ENCODE data around the gene NSD2.
"Not testable (repeated sequence)": the region's sequence is repeated elsewhere in the genome, so short reads cannot be mapped to it uniquely, and the experiment has no call there.

NSD2 gene

DNA sequence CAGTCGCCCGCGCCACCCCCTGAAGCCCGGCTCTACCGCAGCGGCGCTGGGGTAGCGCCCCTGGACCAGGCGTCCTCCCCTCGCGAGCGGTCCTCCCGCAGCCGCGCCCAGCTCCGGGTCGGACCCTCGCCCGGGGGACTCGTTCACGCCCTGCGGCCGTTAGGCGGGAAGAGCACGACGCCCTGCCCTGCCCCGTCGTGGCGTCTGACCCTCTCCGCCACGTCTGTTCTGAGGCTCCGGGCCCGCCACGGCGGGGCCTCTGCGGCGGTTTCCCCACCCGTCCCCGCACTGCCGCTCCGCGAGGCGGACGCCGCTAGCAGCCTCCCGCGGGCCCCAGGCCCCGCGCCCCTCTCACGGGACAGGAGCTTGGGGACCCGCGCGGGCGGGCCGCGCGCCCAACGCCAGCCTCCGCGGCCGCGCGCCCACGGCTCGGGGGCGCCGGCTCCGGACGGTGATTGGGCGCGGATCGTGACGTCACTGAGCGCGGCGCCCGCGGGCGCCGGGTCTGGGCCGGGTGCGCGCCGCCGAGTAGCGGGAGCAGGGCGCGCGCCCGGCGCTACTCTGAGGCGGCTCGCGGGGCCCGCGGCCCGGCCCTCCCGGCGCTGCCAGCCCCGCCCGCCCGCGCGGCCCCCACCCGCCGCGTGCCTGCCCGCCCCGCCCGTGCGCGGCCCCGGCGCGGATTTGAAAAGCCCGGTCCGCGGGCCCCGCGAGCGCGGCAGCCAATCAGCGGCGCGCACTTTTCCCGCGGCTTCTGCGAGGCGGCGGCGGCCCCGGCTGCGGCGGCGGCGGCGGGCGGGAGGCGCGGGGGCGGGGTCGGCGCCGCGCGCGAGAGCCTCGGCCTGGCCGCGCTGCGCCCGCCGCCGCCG, at the start of gene NSD2:
TSS of gene NSD2 (plus strand) at position 816 of the 866 bp plus-strand sequence. CDS start 29,262 bp downstream, outside the sequence.
- DNase-seq (ENCODE audit: low spot score), result peak; percentile 98

DNA sequence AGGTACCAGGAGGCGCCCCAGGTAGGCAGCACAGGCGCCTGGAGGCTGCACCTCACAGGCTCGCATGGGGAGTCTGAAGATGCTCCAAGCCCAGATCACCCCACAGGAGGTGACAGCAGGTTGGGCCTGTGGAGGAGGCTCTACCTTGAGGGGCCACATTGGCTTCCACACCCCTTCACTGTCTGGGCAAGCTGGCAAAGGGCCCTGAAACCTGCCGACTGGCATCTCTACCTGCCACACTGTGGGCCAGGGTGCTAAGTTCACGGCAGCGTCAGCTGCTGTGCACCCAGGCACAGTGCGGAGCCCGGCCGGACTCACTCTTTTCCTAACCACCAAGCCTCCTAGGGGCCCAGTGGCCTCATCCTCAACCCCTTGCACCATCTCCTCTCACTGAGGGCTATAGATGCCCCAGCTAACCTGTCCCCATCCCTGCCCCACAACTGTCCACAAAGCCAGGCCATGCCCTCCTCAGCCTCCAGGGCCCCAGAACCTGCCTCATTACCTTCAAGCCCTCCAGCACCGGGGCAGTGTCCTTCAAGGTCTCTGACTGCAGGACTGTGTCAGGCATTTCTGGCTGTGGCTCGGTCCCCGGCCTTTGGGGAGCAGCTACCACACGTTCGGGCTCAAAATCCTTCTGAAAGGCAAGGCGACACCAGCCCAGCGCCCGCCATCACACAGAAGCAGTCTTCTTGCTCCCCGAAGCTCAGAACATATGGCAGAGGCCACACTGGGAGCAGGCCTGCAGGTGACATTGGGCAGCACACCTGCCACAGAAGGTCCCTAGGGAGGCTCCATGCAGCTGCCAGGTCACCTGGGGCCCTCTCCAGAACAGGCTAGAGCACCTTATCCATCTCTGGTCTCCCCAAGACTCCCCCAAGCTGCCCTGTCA, 49.3 kb upstream of the NSD2 start:
- DNase-seq (ENCODE audit: low spot score), result no peak

DNA sequence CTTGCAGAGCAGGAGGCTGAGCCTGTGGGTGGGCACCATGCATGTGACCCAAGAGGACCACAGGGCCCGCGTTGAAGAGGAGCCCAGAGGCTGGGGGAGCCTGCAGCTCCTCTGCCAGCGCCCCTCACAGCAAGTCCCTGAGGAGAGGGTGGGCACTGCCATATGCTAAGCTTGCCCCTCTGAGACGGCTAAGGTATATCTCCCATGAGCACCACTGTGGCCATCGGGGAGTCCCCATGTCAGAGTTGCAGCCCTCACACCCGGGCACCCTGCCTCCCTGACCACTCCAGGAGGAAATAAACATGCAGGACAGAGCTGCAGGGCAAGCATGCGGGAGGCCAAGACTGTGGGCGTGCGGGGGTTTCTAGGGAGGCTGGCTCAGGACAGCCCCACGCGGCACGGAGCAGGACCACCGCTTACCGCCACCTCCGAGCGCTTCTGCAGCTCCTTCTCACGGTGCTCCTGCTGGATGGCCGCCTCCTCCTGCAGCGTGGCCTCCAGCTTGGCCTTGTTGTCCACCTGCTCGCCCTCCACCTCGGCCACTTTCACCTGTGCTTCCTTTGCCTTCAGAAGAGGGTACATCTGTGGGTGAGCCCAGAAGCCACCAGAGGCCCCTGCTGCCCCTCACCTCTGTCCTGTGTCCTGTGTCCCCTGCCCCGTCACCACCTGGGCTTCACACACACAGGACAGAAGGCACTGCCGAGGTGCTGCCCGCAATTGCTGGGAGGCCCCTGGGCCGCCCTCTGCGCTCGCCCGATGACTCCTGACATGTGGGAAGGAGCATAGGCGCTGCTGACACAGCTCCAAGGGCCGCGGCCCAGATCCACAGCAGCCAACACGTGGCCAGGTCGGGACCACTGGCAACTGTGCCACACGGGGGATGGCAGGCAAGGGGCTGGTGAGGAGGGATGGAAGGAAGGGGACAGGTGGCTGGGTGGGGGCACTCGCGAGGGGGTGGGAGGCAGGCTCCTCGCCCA, 48.3 kb upstream of the NSD2 start:
- DNase-seq (ENCODE audit: low spot score), result no peak

DNA sequence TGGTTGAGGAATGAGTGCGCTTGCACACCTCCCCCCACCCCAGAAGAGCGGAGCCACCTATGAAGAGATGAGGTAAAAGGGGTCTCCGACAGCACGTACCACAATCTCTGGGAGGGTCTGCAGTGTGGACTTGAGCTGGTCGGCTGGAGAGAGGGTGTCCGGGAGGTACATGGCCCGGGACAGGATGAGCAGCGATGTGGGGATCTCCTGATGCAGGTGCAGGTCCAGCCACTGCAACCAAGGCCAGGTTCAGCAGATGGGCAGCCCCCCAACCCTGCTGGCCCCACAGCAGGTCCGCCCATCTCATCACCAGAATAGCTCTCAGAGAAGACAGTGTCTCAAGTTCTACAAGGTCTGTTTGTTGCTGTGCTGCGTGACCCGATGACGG, 47.7 kb upstream of the NSD2 start:
- DNase-seq (ENCODE audit: low spot score), result no peak

DNA sequence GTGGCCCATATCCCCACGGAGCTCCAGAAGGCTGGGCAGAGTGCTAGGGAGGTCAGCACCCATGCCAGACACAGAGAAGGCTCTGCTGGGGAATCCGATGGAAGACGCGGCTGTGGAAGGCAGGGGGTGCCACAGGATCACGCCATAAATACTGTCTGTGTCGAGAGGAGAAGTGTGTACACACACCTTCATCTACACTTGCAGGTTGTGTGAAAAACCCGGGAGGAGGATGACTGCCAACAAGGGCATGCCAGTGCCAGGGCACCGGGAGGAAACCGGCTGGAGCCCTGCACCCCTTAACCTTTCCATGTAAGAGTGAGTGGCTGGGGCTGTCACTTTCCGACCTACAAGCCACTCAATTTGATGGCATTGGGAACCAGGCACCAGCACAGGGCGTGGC, 46.4 kb upstream of the NSD2 start:
- no peak for DNase-seq (ENCODE audit: low spot score)

DNA sequence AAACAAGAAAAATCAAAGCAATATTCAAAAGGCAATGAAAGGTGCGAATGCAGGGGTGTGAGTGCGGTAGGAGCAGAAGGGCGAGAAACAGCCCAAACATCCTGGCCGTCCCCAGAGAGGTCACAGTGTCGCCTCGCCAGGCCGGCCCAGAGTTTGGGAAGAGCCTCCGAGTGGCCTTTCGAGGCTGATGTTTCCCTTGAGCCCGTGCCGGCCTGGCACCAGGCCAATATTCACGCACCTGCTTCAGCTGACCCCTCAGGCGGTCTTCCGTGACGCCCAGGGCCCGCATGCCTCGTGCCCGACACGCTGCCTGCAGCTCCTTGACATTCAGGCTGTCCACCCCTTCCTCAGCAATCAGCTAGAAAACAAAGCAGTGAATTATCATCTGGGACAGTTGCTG, 45.9 kb upstream of the NSD2 start:
- no peak for DNase-seq (ENCODE audit: low spot score)

DNA sequence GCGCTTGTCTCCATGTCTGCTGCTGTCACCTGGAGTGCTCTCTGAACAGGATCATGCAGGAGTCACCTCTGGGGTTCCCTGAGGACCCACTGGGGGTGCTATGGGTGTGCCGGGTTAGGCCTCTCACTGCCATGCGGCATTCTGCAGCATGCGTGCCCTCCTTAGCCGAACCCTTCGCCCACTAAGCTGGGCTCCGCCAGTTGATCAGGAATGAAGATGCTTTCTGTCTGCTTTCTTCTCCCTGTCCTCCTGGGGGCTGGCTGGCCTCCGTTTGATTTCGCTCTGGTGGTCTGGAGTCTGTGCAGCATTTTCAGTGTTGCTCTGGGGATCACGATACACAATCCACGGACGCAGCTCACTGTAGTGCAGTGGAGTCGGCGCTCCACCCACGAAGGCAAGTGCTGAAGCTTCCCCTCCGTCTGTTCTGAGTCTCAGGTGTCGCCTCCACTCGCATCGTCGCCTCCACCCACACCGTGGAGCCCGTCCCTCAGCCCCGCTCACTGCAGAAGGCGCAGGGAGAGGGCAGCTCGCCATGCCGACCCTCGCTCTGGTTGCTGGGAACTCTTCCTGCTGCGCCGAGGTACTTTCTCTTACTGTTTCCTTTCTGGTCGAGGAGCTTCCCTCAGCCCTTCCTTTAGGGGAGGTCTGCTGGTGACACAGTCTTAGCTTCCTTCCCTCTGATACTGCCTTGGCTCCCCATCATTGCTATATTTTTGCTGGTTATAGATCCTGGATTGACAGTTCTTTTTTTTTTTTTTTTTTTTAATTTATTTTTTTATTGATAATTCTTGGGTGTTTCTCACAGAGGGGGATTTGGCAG, 44.5 kb upstream of the NSD2 start:
- no peak for DNase-seq (ENCODE audit: low spot score)

DNA sequence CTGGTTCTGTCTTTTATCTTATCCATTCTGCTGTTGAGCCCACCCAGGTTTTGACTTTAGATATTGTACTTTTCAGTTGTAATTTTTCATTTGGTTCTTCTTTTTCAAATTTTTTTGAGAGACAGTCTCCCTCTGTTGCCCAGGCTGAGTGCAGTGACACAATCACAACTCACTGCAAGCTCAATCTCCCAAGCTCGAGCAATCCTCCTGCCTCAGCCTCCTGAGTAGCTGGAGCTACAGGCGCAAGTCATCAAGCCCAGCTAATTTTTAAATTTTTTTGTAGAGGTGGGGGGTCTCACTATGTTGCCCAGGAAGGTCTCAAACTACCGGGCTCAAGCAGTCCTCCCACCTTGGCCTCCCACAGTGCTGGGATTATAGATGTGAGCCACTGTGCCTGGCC, 41.0 kb upstream of the NSD2 start:
- DNase-seq (ENCODE audit: low spot score), result no peak

DNA sequence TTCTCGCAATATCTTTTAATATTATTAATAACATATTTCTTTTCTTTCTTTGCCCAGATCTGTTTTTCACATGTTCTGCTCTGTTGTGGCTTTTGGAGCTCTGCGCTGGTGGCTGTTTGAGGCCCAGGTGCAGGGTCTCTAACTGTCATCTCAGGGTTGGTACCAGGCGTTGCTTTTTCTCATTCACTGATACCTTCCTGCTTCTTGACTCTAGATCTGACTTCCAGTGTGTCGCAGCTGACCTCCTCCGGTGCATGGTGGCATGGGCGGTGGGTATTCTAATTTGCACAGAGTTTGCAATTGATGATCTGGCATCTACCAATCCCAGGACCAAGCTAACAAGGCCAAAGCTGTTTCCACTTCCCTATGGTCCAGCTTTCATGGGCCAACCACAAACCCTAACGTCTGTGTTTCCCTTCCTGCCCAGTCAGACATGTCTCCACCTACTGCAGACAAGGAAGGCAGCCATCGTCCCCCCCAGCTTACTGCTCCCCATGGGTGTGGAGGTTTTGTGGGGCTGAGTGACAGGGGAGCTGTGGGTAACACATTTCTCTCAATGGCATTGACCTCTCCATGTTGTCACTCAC, 40.5 kb upstream of the NSD2 start:
- no peak for DNase-seq (ENCODE audit: low spot score)

DNA sequence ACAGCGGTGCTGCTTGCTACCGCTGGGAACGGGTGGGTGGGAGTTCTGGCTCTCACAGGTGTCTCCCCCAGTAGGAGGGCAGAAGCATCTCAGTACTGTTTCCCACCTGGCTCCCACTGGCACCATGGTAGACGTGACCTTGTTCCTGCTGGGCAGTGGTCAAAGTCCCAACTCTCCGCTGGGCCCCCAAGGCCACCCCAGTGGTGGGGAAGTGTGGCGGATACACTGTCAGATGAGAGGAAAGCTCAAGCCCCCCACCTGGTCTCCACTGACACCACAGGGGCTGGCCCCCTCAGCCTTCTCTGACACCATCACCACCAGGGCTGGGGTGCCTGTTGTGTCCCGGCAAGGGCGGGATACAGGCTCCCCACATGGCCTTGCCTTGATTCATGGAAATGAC, 39.9 kb upstream of the NSD2 start:
- DNase-seq (ENCODE audit: low spot score), result no peak

DNA sequence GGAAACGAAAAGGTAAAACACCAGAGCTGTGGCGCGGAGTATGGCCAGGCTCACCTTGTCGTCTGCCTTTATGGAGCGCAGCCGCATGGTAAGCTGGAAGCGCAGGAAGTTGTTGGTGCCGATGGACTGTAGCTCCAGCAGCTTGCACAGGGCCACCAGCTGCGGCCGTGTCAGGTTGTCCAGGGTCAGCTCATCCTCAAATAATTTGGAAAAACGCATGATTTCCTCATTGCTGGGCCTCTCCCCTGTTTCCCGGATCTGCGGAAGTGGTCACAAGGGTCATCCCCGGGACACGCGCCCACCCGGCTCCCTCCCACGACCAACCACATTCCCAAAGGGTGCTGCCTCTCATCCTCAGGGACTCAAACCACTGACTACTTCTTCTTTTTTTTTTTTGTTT, 38.5 kb upstream of the NSD2 start:
- no peak for DNase-seq (ENCODE audit: low spot score)

DNA sequence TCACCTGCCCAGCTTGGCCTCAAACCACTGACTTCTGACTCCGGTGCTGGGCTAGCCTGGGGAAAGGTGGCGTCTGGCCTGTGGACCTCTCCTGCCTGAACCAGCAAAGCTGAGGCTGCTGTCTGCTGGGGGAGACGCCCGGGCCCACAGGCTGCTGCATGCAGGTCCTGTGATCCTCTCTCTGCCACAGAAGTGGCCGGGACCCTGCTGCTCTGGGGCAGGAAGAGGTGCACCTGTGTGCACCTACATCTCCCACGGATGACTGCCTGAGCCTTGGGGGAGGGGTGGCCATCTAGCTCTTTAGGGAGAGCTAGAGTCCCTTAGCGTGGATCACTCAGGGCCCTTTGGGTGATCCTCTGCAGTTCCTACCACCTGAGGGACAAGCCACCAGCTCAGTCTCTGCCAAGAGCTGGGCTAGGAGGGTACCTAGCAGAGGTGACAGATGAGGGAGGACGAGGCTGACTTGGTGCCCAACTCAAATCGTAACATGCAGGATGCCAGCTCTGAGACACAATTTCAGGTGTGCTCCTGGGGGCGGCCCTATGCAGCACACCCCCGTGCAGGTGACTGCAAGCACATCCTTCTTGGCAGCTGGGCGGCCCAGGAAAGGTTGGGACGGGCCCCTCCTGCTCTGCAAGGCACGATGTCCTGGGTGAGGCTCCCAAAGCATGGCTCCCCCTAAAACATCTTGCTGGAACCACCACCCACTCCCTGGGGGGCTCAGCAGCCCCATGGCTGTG, 37.7 kb upstream of the NSD2 start:
- no peak for DNase-seq (ENCODE audit: low spot score)

DNA sequence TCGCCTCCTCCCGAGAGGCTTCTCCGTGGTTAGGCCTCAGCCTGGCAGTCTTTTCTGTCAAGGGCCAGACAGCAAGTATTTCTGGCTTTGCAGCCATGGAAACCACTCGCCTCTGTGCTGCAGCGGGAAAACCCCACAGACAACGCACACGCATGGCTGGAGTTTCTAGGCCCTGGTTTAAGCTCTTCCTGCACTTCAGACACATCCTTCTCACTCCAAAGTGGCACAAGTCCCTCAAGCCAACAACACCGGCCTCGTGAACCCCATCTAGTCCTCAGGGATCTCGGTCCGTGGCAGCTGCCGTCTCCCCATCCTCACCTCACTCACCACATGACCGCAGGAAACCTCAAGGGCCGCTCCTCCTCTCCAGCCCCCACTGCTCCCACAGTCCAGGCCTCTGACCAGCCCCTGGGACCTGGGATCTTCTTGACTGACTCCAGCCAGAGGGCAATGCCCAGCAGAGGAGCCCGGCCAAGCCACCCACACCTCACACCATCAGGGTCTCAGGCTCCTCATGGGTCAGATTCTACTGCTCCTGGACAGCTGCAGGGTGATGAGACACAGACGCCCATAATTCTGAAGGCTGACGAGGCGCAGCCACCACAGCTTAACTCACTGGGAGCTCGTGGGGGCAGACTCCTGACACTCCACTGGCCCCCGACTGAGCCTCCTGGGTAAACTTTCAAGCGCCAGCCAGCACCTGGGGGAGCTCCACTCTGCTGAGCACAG, 37.0 kb upstream of the NSD2 start:
- DNase-seq (ENCODE audit: low spot score), result no peak

DNA sequence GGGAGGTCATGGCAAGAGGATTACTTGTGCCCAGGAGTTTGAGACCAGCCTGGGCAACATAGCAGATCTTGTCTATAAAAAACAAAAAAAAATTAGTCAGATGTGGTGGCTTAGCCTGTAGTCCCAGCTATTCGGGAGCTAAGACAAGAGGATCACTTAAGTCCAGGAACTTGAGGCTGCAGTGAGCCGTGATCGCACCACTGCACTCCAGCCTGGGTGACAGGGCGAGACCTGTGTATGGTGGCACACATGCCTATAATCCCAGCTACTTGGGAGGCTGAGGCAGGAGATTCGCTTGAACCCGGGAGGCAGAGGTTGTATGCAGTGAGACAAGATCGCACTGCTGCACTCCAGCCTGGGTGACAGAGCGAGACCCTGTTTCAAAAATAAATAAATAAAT, 35.4 kb upstream of the NSD2 start:
- not testable (repeated sequence) for DNase-seq (ENCODE audit: low spot score)

DNA sequence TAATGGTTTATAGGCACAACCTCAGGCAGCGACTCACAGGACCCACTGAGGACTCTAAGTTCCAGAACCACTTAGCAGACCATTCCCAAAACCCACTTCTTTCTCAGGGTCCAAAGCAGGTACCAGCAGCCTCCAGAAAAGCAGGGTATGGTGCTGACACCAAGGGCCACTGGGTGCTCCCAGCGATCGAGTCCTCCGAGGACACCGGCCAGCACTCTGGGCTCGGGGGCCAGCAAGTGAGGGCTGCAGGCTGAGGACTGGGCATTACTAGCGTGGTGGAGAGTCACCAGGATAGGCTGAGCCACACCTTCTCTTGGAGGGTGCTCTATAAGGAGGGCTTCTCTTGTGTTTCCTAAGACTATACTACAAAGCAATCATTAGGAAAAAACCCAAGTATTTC, 34.5 kb upstream of the NSD2 start:
- DNase-seq (ENCODE audit: low spot score), result no peak

DNA sequence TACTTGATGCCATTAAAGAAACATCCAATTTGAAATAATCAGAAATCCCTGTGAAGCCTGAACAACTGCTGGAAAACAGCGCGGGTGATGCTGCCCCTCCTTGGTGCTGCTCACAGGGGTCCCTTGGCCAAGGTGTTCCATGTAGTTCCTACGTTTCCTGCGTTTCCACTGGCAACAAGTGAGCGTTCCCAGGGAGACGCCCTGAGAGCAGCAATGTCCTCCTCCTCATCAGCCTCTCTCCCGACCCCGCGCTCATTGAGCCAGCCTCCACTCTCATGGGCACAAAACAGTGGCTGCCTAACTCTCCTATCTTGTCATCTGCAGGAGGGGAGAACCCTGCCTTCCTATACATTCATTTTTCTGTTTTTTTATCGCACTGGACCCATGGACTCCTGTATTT, 34.1 kb upstream of the NSD2 start:
- DNase-seq (ENCODE audit: low spot score), result no peak

DNA sequence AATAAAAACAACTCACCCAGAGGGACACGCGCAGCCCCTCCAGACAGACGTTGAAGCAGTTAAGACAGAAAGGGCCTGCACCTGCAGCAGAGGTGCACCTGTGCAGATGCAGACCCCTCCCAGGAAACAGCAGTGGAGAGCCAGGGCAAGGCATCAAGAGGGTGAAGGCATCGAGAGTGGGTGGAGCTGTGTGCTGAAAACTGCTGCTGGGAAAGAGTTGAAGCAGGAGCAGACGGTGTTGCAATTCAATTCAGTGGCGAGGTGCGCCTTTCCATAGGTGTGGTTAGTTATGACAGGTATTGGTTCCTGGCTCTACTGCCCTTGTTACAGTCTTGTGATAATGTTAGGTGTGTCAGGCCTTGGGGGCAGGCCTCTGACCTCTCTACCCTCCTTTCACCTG, 31.9 kb upstream of the NSD2 start:
- no peak for DNase-seq (ENCODE audit: low spot score)

DNA sequence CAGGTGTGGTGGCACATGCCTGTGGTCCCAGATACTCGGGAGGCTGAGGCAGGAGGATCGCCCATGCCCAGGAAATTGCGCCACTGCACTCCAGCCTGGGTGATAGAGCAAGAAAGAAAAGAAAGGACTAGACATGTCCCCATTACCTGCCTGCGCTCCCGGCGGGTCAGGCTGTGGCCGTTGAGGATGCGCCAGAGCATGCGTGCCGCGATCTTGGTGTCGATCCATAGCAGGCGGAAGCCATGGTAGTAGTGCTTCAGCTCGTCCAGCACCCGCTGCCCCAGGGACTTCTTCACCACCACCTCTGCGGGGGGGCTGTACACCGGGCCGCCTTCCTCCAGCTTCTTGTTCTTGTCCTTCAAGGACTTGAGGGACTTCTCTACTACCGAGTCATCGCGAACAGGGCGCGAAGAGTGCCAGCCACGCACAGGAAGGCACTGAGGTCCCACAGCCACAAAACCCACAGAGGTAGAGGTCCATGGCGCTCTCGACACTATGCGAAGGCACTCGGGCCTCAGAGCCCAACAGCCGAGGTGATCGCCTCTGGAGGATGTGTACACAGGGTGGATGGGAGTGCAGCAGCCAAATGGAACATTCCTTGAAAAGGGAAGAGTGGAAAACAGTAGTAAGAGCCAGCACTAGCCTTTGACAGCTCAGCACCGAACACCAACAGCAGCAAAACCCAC, 29.8 kb upstream of the NSD2 start:
- no peak for DNase-seq (ENCODE audit: low spot score)

DNA sequence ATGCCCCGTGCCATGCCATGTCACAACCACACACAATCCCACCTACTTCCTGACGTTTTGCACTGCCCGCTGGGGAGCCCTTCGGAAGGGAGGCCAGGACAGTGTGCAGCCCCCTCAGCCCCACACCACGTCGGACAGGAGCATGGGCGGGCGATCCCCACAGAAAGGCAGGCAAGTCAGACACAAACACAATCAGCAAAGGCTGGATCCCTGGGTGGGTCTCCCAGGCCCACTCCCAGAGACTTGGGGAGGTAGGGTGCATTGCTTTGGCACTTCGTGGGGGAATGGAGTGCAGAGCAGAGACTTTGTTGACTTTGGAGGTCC, 29.3 kb upstream of the NSD2 start:
- no peak for DNase-seq (ENCODE audit: low spot score)

Measured in AG08396 (cell line).